Panc1 (cell line): Measurements from ENCODE around the gene CREB3. TPM values are rescaled to one million over a fixed set of nuclear protein-coding genes. Genes with fewer than 3 reads are reported as not detected.

Experiments
- ATAC-seq: fragments of 200-7000 bp; cut with Tn5 transposase; 2 replicates; pipeline ENCODE4 v1.9.1; 2020; ENCODE audit warnings: mild to moderate bottlenecking, moderate library complexity
- BruUV-seq: library from RNA; stranded (reverse); fragments of 400-500 nt; replicated peaks from 2 replicates; lab custom pipeline; 2021; lab: Mats Ljungman, UMichigan
- CTCF ChIA-PET: fragments of 300-600 bp; sonication (Branson Sonifier 250); formaldehyde crosslinking; loops from one replicate; lab custom pipeline; 2022; ENCODE audit warnings: antibody characterized with exemption; lab: Charles Lee
- POLR2A ChIA-PET: fragments of 300-600 bp; sonication (Branson Sonifier 250); formaldehyde crosslinking; loops from one replicate; lab custom pipeline; 2022; ENCODE audit warnings: antibody characterized with exemption; lab: Charles Lee
- DNase-seq: peaks from one replicate; pipeline ENCODE4 v3.0.0-alpha.2; 2010; ENCODE audit warnings: low read depth, low spot score
- H3K27ac ChIP-seq: 2 replicates; pipeline ENCODE4 v1.5.1; 2011; ENCODE audit warnings: mild to moderate bottlenecking, low read length, inconsistent platforms
- H3K27me3 ChIP-seq: fragments of 200-500 bp; sonication (Bioruptor generic); 2 replicates; pipeline ENCODE4 v1.6.0; 2014; ENCODE audit warnings: low read length, inconsistent platforms; ENCODE audit not compliant: control insufficient read depth, insufficient read depth
- H3K36me3 ChIP-seq: fragments of 200-500 bp; sonication (Bioruptor generic); 2 replicates; pipeline ENCODE4 v1.5.1; 2014; ENCODE audit warnings: inconsistent platforms, mild to moderate bottlenecking, low read length, moderate library complexity; ENCODE audit not compliant: control insufficient read depth, insufficient read depth
- H3K4me1 ChIP-seq: 2 replicates; pipeline ENCODE4 v1.5.1; 2011; ENCODE audit warnings: inconsistent platforms, mild to moderate bottlenecking, low read length, moderate library complexity; ENCODE audit not compliant: control insufficient read depth, insufficient read depth
- H3K4me3 ChIP-seq, 2 experiments: 2 replicates each; pipeline ENCODE4 v1.5.1; 2011 to 2012; ENCODE audit warnings: low read depth in 2 of 2, low read length in 2 of 2, mild to moderate bottlenecking in 2 of 2, inconsistent platforms in 1 of 2, moderate library complexity in 1 of 2
- H3K9me3 ChIP-seq: fragments of 200-500 bp; sonication (Bioruptor generic); 2 replicates; pipeline ENCODE4 v1.5.1; 2014; ENCODE audit warnings: low read depth, mild to moderate bottlenecking, inconsistent platforms, low read length, moderate library complexity; ENCODE audit not compliant: control insufficient read depth, insufficient read depth
- POLR2AphosphoS5 ChIP-seq: IDR thresholded peaks from 2 replicates; pipeline ENCODE4 v1.6.1; 2012; ENCODE audit warnings: mild to moderate bottlenecking, low read depth, low read length, moderate library complexity
- SIN3A ChIP-seq: IDR thresholded peaks from 2 replicates; pipeline ENCODE4 v1.6.1; 2012; ENCODE audit warnings: low read depth, mild to moderate bottlenecking, low read length, moderate library complexity, borderline replicate concordance; ENCODE audit not compliant: insufficient read depth
- TCF7L2 ChIP-seq: IDR thresholded peaks from 2 replicates; pipeline ENCODE4 v1.6.1; 2011; ENCODE audit warnings: mild to moderate bottlenecking, low read depth, low read length, inconsistent platforms
- in situ Hi-C: cut with HindIII; loops from 2 replicates; pipeline ENCODE4 v1.10.0; 2016; ENCODE audit warnings: low sequenced_read_pairs, low pct_unique_long_range_greater_than_20kb
- intact Hi-C: fragments of 100-400 bp; cut with micrococcal nuclease; formaldehyde crosslinking; loops from one replicate; pipeline ENCODE4 v1.10.0; 2022; ENCODE audit not compliant: unreplicated experiment
- microRNA-seq: library from miRNA; unstranded; fragments of <30 nt; microRNA quantifications from one replicate; pipeline ENCODE4 v1.1.0, GENCODE V29; 2020; ENCODE audit not compliant: unreplicated experiment
- total RNA-seq: library from RNA; stranded (reverse); gene quantifications from one replicate; pipeline ENCODE4 v1.2.1, GENCODE V29; 2021; ENCODE audit not compliant: unreplicated experiment
- TF ChIP-seq, protein P1 (sequence below), 2 experiments: IDR thresholded peaks; 2 replicates each; pipeline ENCODE4 v1.6.1; 2011 to 2012; ENCODE audit warnings: low read depth in 2 of 2, control low read depth in 1 of 2, low read length in 1 of 2, mild to moderate bottlenecking in 1 of 2, moderate library complexity in 1 of 2; ENCODE audit not compliant: insufficient read depth in 1 of 2
- TF ChIP-seq, protein P2 (sequence below): fragments of 450-650 bp; IDR thresholded peaks from 2 replicates; pipeline ENCODE4 v1.5.1; 2017; ENCODE audit warnings: mild to moderate bottlenecking

Gene CREB3
- total RNA-seq, 1 experiment from 2014 or later = 67.0 TPM

DNA sequence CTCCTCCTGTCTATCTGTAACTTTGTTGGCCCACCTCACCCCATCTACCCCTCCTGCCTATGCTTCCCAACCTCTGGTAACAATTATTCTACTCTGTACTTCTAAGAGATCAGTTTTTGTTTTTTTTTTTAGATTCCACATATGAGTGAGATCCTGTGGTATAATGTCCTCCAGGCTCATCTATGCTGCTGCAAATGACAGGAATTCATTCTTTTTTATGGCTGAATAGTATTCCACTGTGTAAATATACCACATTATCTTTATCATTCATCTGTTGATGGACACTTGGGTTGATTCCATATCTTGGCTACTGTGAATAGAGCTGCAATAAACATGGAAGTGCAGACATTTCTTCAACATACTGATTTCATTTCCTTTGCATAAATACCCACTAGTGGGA is 51.0 kb downstream of the CREB3 start:
- Histone ChIP-seq H3K9me3 (no peaks in the 10 kb centered on the region), H3K36me3 (no peaks in the 10 kb centered on the region), H3K27ac (no peak overlapping the region), H3K27me3 (no peaks in the 10 kb centered on the region), H3K4me1 (no peaks in the 10 kb centered on the region), H3K4me3 (no peak overlapping the region)
- in situ Hi-C loops = no loop called here
- intact Hi-C loops = no loop called here
- TF ChIP-seq POLR2AphosphoS5 = no peak
- TF ChIP-seq, protein P1, sequence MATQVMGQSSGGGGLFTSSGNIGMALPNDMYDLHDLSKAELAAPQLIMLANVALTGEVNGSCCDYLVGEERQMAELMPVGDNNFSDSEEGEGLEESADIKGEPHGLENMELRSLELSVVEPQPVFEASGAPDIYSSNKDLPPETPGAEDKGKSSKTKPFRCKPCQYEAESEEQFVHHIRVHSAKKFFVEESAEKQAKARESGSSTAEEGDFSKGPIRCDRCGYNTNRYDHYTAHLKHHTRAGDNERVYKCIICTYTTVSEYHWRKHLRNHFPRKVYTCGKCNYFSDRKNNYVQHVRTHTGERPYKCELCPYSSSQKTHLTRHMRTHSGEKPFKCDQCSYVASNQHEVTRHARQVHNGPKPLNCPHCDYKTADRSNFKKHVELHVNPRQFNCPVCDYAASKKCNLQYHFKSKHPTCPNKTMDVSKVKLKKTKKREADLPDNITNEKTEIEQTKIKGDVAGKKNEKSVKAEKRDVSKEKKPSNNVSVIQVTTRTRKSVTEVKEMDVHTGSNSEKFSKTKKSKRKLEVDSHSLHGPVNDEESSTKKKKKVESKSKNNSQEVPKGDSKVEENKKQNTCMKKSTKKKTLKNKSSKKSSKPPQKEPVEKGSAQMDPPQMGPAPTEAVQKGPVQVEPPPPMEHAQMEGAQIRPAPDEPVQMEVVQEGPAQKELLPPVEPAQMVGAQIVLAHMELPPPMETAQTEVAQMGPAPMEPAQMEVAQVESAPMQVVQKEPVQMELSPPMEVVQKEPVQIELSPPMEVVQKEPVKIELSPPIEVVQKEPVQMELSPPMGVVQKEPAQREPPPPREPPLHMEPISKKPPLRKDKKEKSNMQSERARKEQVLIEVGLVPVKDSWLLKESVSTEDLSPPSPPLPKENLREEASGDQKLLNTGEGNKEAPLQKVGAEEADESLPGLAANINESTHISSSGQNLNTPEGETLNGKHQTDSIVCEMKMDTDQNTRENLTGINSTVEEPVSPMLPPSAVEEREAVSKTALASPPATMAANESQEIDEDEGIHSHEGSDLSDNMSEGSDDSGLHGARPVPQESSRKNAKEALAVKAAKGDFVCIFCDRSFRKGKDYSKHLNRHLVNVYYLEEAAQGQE (IDR thresholded peaks at IDR 0.05; ENCODE audit: insufficient read depth in 1 of 2, low read depth in 2 of 2, low read length in 1 of 2) = no peak
- TF ChIP-seq SIN3A = no peak
- no peak for TF ChIP-seq TCF7L2
- TF ChIP-seq, protein P2, sequence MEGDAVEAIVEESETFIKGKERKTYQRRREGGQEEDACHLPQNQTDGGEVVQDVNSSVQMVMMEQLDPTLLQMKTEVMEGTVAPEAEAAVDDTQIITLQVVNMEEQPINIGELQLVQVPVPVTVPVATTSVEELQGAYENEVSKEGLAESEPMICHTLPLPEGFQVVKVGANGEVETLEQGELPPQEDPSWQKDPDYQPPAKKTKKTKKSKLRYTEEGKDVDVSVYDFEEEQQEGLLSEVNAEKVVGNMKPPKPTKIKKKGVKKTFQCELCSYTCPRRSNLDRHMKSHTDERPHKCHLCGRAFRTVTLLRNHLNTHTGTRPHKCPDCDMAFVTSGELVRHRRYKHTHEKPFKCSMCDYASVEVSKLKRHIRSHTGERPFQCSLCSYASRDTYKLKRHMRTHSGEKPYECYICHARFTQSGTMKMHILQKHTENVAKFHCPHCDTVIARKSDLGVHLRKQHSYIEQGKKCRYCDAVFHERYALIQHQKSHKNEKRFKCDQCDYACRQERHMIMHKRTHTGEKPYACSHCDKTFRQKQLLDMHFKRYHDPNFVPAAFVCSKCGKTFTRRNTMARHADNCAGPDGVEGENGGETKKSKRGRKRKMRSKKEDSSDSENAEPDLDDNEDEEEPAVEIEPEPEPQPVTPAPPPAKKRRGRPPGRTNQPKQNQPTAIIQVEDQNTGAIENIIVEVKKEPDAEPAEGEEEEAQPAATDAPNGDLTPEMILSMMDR = no peak
- DNase-seq = no peak
- BruUV-seq = no TSS peak
- ChIA-PET POLR2A (no interaction called here), CTCF (no interaction called here)
- no peak for ATAC-seq

Small RNAs within 50 kb of the gene (microRNA-seq; reads per million reads assigned to microRNA genes)
- 1.6 reads per million for gene MIR6852
- not detected for gene MIR6853

Other genes with a start within 250 kb of the CREB3 start
- gene RUSC2, start 242.6 kb upstream of the CREB3 start, total RNA-seq = 49.9 TPM
- 55.0 TPM for gene TESK1, start 127.4 kb upstream of the CREB3 start, total RNA-seq
- gene CD72, start 114.3 kb upstream of the CREB3 start, total RNA-seq = 0.72 TPM
- not detected for gene SIT1, start 81.7 kb upstream of the CREB3 start, total RNA-seq
- gene RMRP, start 74.6 kb upstream of the CREB3 start, total RNA-seq = 29,896 TPM
- gene CCDC107, start 74.4 kb upstream of the CREB3 start, total RNA-seq = 39.9 TPM
- gene ARHGEF39, start 67.5 kb upstream of the CREB3 start, total RNA-seq = 34.0 TPM
- gene CA9, start 58.7 kb upstream of the CREB3 start, total RNA-seq = 0.31 TPM
- gene TPM2, start 42.7 kb upstream of the CREB3 start, total RNA-seq = 544 TPM
- gene TLN1, start 471 bp upstream of the CREB3 start, total RNA-seq = 347 TPM
- 109 TPM for gene GBA2, start 16.6 kb downstream of the CREB3 start, total RNA-seq
- 43.3 TPM for gene RGP1, start 16.6 kb downstream of the CREB3 start, total RNA-seq
- 1.4 TPM for gene MSMP, start 21.6 kb downstream of the CREB3 start, total RNA-seq
- 12.2 TPM for gene NPR2, start 58.9 kb downstream of the CREB3 start, total RNA-seq
- 0.90 TPM for gene SPAG8, start 79.6 kb downstream of the CREB3 start, total RNA-seq
- 75.6 TPM for gene HINT2, start 82.4 kb downstream of the CREB3 start, total RNA-seq
- gene FAM221B, start 96.1 kb downstream of the CREB3 start, total RNA-seq = not detected
- 7.9 TPM for gene TMEM8B, start 96.6 kb downstream of the CREB3 start, total RNA-seq
- gene OR13J1, start 137.7 kb downstream of the CREB3 start, total RNA-seq = not detected
- gene HRCT1, start 173.5 kb downstream of the CREB3 start, total RNA-seq = not detected
- not detected for gene SPAAR, start 176.8 kb downstream of the CREB3 start, total RNA-seq
- gene OR2S2, start 225.5 kb downstream of the CREB3 start, total RNA-seq = not detected